CD4-positive, alpha-beta T cell treated with Interferon gamma for 1 hour (primary cell): ENCODE measurements around the gene RABGEF1.

ENCODE experiments used
- DNase-seq: peaks from one replicate; pipeline ENCODE4 v3.0.0-alpha.2; 2020

The RABGEF1 gene

GRCh38 chr7:66860767-66861166 lies 120.2 kb downstream of the RABGEF1 start:
- DNase-seq, result no peak
